HEK293 (cell line): ENCODE results near the gene ETV6.
"Not testable (repeated sequence)": the region's sequence is repeated elsewhere in the genome, so short reads cannot be mapped to it uniquely, and the experiment has no call there.

Experiments
- CTCF ChIA-PET: fragments of 350-600 bp; formaldehyde crosslinking; extraction: SDS; loops from one replicate; lab custom pipeline; 2021; ENCODE audit warnings: antibody characterized with exemption; lab: Yijun Ruan, JAX
- POLR2A ChIA-PET: fragments of 300-600 bp; formaldehyde crosslinking; extraction: SDS; loops from one replicate; lab custom pipeline; 2020; ENCODE audit warnings: antibody characterized with exemption, inconsistent platforms; lab: Yijun Ruan, JAX
- H3K27ac ChIP-seq: fragments of 200-500 bp; sonication (Bioruptor generic); 2 replicates; pipeline ENCODE4 v1.5.1; 2014; ENCODE audit warnings: low read depth, low read length, control low read depth, inconsistent platforms; ENCODE audit errors: extremely low read depth
- H3K36me3 ChIP-seq, 2 experiments: fragments of 200-500 bp in 1 of 2; sonication (Bioruptor generic) in 1 of 2; 1 replicate in 1 of 2; 2 replicates in 1 of 2; pipeline ENCODE4 v1.5.1; 2014 to 2017; ENCODE audit warnings: inconsistent platforms in 2 of 2, low read length in 2 of 2; ENCODE audit not compliant: control insufficient read depth in 2 of 2, insufficient read depth in 1 of 2
- H3K4me1 ChIP-seq: fragments of 200-500 bp; sonication (Bioruptor generic); 2 replicates; pipeline ENCODE4 v1.5.1; 2014; ENCODE audit warnings: mild to moderate bottlenecking, low read length, inconsistent platforms; ENCODE audit not compliant: control insufficient read depth, insufficient read depth
- H3K4me3 ChIP-seq: 2 replicates; pipeline ENCODE4 v1.5.1; 2011; ENCODE audit warnings: low read depth, mild to moderate bottlenecking, control low read depth, low read length, moderate library complexity
- H3K9me3 ChIP-seq: fragments of 200-500 bp; sonication (Bioruptor generic); 2 replicates; pipeline ENCODE4 v1.5.1; 2014; ENCODE audit warnings: low read depth, low read length, inconsistent platforms; ENCODE audit not compliant: control insufficient read depth, insufficient read depth
- SP3 ChIP-seq: fragments of 450-650 bp; formaldehyde crosslinking; IDR thresholded peaks from 2 replicates; pipeline ENCODE4 v1.5.1; 2016; ENCODE audit warnings: missing biosample characterization, missing genetic modification characterization
- TRIM28 ChIP-seq: IDR thresholded peaks from 2 replicates; pipeline ENCODE4 v1.6.1; 2011; ENCODE audit warnings: low read length, control low read depth, borderline replicate concordance
- ZBTB17 ChIP-seq: fragments of 450-650 bp; formaldehyde crosslinking; IDR thresholded peaks from 2 replicates; pipeline ENCODE4 v1.5.1; 2016; ENCODE audit warnings: missing biosample characterization, missing genetic modification characterization
- ZFP37 ChIP-seq: fragments of 450-650 bp; formaldehyde crosslinking; IDR thresholded peaks from 2 replicates; pipeline ENCODE4 v1.5.1; 2016; ENCODE audit warnings: missing biosample characterization, missing genetic modification characterization
- ZNF132 ChIP-seq: fragments of 450-650 bp; formaldehyde crosslinking; IDR thresholded peaks from 2 replicates; pipeline ENCODE4 v1.5.1; 2017; ENCODE audit warnings: missing biosample characterization, missing genetic modification characterization, borderline replicate concordance
- ZNF157 ChIP-seq: fragments of 450-650 bp; formaldehyde crosslinking; IDR thresholded peaks from 2 replicates; pipeline ENCODE4 v1.5.1; 2016; ENCODE audit warnings: missing biosample characterization, missing genetic modification characterization
- ZNF24 ChIP-seq: fragments of 450-650 bp; formaldehyde crosslinking; IDR thresholded peaks from 2 replicates; pipeline ENCODE4 v1.5.1; 2016; ENCODE audit warnings: missing biosample characterization, missing genetic modification characterization
- ZNF350 ChIP-seq: fragments of 450-650 bp; formaldehyde crosslinking; IDR thresholded peaks from 2 replicates; pipeline ENCODE4 v1.5.0; 2017; ENCODE audit warnings: missing biosample characterization, mild to moderate bottlenecking, missing genetic modification characterization
- ZNF391 ChIP-seq: fragments of 450-650 bp; formaldehyde crosslinking; IDR thresholded peaks from 2 replicates; pipeline ENCODE4 v1.5.1; 2016; ENCODE audit warnings: low read depth, missing biosample characterization, missing genetic modification characterization, borderline replicate concordance
- ZNF654 ChIP-seq: fragments of 450-650 bp; formaldehyde crosslinking; IDR thresholded peaks from 2 replicates; pipeline ENCODE4 v1.5.1; 2016; ENCODE audit warnings: low read depth, missing biosample characterization, missing genetic modification characterization
- ZXDB ChIP-seq: fragments of 450-650 bp; formaldehyde crosslinking; IDR thresholded peaks from 2 replicates; pipeline ENCODE4 v1.5.1; 2016; ENCODE audit warnings: missing biosample characterization, missing genetic modification characterization
- TF ChIP-seq, protein P1 (sequence below): fragments of 450-650 bp; formaldehyde crosslinking; IDR thresholded peaks from 2 replicates; pipeline ENCODE4 v1.5.1; 2016; ENCODE audit warnings: missing biosample characterization, missing genetic modification characterization
- TF ChIP-seq, protein P2 (sequence below): fragments of 450-650 bp; formaldehyde crosslinking; conservative IDR thresholded peaks from 2 replicates; pipeline ENCODE4 v1.5.1; 2016; ENCODE audit warnings: low read depth, missing biosample characterization, missing genetic modification characterization

The ETV6 gene

DNA sequence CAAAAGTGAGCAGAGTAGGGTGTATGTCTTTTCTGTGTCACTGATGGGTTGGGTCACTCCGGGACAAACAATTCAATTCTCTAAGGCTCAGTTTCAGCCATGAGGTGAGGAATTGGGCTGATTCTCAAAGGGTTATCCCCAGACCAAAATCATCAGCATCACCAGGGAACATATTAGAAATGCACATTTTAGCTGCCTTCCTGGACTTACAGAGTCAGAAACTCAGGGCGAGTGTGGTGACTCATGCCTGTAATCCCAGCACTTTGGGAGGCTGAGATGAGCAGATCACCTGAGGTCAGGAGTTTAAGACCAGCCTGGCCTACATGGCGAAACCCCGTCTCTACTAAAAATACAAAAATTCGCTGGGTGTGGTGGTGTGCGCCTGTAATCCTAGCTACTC, 21.8 kb upstream of the ETV6 start:
- H3K4me1 ChIP-seq, H3K4me3 ChIP-seq, CTCF ChIA-PET, H3K9me3 ChIP-seq, H3K27ac ChIP-seq, H3K36me3 ChIP-seq: not testable (repeated sequence)
- POLR2A ChIA-PET: interaction anchor here (1.2 kb wide), 1 partner anchor 22 kb away, joined by 6 read pairs; the partner anchor contains the start of gene ETV6
- TF ChIP-seq ZFP37 (tag by site-specific recombination): 0 out of 2 replicates have a peak, but pooled peaks have one; percentile 41
- TF ChIP-seq, all 188 proteins: peak for 1; not testable (repeated sequence) for 187

DNA sequence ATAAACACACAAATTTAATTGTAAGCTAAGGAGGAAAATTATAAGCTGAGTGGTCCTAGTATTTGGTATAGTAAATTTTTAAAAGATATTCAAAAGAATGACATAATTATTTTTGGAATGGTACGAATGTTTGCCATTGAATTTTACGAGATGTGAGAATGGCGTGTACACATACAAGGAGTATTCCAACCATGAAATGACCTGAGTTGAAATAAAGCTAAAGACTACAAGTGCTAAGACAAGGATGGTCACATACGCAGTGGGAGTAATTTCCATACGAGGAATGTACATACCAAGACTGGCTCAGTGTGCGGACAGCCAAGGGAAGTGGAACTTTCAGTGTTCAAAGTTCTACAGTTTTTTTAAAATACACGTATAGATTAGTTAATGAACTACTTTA, 21.1 kb upstream of the ETV6 start:
- ChIA-PET CTCF (interaction anchor here (0.6 kb wide), 1 partner anchor 47 kb away, joined by 3 read pairs; no protein-coding TSS in a partner anchor), POLR2A (interaction anchor here (1.2 kb wide), 1 partner anchor 22 kb away, joined by 6 read pairs; the partner anchor contains the start of gene ETV6)
- no peak overlapping the region for H3K4me3 ChIP-seq
- H3K36me3 ChIP-seq: no peaks in the 10 kb centered on the region
- no peaks in the 10 kb centered on the region for H3K9me3 ChIP-seq
- no peaks in the 10 kb centered on the region for H3K4me1 ChIP-seq
- no peak overlapping the region for H3K27ac ChIP-seq
- TF ChIP-seq ZNF157 (tag by site-specific recombination) (no peak), ZNF654 (no peak), ZNF391 (no peak)
- TF ChIP-seq, protein P1, sequence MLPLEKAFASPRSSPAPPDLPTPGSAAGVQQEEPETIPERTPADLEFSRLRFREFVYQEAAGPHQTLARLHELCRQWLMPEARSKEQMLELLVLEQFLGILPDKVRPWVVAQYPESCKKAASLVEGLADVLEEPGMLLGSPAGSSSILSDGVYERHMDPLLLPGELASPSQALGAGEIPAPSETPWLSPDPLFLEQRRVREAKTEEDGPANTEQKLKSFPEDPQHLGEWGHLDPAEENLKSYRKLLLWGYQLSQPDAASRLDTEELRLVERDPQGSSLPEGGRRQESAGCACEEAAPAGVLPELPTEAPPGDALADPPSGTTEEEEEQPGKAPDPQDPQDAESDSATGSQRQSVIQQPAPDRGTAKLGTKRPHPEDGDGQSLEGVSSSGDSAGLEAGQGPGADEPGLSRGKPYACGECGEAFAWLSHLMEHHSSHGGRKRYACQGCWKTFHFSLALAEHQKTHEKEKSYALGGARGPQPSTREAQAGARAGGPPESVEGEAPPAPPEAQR (tag by site-specific recombination): no peak

- ChIA-PET POLR2A (interaction anchor here (1.4 kb wide), 1 partner anchor 20 kb away, joined by 3 read pairs; the partner anchor contains the start of gene ETV6), CTCF (interaction anchor here (0.6 kb wide), 1 partner anchor 1377 kb away, joined by 3 read pairs; no protein-coding TSS in a partner anchor)
- Histone ChIP-seq H3K27ac (no peak overlapping the region), H3K9me3 (no peaks in the 10 kb centered on the region), H3K4me1 (no peaks in the 10 kb centered on the region), H3K36me3 (no peaks in the 10 kb centered on the region), H3K4me3 (no peak overlapping the region)
- no peak for TF ChIP-seq ZNF132
These were observed 19.3 kb upstream of the ETV6 start for GRCh38 chr12:11630046-11630706.

- TF ChIP-seq ZBTB17 (tag by site-specific recombination) (no peak), ZXDB (no peak), SP3 (no peak), ZNF24 (tag by site-specific recombination) (no peak), TRIM28 (no peak), ZNF350 (no peak)
- TF ChIP-seq, protein P2, sequence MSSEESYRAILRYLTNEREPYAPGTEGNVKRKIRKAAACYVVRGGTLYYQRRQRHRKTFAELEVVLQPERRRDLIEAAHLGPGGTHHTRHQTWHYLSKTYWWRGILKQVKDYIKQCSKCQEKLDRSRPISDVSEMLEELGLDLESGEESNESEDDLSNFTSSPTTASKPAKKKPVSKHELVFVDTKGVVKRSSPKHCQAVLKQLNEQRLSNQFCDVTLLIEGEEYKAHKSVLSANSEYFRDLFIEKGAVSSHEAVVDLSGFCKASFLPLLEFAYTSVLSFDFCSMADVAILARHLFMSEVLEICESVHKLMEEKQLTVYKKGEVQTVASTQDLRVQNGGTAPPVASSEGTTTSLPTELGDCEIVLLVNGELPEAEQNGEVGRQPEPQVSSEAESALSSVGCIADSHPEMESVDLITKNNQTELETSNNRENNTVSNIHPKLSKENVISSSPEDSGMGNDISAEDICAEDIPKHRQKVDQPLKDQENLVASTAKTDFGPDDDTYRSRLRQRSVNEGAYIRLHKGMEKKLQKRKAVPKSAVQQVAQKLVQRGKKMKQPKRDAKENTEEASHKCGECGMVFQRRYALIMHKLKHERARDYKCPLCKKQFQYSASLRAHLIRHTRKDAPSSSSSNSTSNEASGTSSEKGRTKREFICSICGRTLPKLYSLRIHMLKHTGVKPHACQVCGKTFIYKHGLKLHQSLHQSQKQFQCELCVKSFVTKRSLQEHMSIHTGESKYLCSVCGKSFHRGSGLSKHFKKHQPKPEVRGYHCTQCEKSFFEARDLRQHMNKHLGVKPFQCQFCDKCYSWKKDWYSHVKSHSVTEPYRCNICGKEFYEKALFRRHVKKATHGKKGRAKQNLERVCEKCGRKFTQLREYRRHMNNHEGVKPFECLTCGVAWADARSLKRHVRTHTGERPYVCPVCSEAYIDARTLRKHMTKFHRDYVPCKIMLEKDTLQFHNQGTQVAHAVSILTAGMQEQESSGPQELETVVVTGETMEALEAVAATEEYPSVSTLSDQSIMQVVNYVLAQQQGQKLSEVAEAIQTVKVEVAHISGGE (tag by site-specific recombination): no peak
- TF ChIP-seq, all 188 proteins: peak for 0
- CTCF ChIA-PET: interaction anchor here (0.5 to 0.6 kb wide), 3 partner anchors 265 to 1054 kb away, joined by 3 to 6 read pairs (median 4); no protein-coding TSS in a partner anchor
- Histone ChIP-seq H3K4me1 (no peaks in the 10 kb centered on the region), H3K36me3 (no peaks in the 10 kb centered on the region), H3K27ac (no peak overlapping the region), H3K4me3 (no peak overlapping the region), H3K9me3 (no peaks in the 10 kb centered on the region)
- POLR2A ChIA-PET: no interaction called here
These were observed 18.2 kb upstream of the ETV6 start for GRCh38 chr12:11631288-11631687.

- CTCF ChIA-PET: interaction anchor here (0.5 to 1.0 kb wide), 4 partner anchors 164 to 1053 kb away, joined by 3 to 6 read pairs (median 4); no protein-coding TSS in a partner anchor
- H3K4me1 ChIP-seq, H3K36me3 ChIP-seq, H3K4me3 ChIP-seq, POLR2A ChIA-PET, H3K9me3 ChIP-seq, H3K27ac ChIP-seq: not testable (repeated sequence)
These were observed 17.6 kb upstream of the ETV6 start for GRCh38 chr12:11631881-11632280.
